GM19324 (cell line): Measurements from ENCODE around the gene SNTB2.
"Not testable (repeated sequence)": the region's sequence is repeated elsewhere in the genome, so short reads cannot be mapped to it uniquely, and the experiment has no call there.

Experiments used
- ATAC-seq: cut with Tn5 transposase; IDR thresholded peaks from one replicate; pipeline ENCODE4 v1.9.1; 2021; ENCODE audit warnings: mild to moderate bottlenecking, moderate library complexity; ENCODE audit not compliant: unreplicated experiment, low FRiP score

SNTB2 gene

DNA sequence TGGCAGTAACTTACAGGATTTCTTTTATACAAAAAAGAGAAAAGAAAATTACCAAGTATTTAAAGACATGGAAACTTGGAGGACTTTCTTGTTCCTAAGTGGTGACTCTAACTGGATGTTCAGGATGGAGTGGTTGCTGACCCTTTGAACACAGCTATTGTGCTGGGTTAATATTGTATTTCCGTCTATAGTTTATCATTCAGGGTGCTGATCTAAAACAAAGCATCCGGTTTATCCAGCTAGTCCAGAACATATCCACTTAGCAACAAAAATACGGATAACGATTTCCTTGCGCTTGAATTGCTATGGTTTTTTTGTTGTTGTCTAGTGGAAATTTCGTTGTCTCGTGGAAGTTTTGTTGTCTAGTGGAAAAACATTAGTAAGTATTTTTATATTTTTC is 38.2 kb downstream of the SNTB2 start:
- no peak for ATAC-seq

DNA sequence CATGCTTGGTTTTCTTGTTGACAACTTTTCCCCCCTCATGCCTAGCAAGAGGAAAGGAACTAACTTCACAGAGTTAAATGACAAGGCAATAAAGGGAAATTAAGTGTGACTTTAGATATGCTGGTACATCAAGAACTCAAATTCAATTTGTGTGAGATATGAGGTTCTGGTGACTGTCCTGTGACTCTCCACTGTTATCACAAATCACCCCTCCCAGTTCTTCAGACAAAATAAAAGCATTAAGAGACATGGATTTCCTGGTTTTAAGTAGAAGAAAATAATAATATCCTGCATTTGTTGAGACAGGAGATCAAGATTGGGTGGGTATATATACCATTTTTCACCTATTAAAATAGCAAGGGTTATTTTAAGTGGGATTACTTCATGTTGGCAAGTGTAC is 46.2 kb downstream of the SNTB2 start:
- ATAC-seq, result no peak

DNA sequence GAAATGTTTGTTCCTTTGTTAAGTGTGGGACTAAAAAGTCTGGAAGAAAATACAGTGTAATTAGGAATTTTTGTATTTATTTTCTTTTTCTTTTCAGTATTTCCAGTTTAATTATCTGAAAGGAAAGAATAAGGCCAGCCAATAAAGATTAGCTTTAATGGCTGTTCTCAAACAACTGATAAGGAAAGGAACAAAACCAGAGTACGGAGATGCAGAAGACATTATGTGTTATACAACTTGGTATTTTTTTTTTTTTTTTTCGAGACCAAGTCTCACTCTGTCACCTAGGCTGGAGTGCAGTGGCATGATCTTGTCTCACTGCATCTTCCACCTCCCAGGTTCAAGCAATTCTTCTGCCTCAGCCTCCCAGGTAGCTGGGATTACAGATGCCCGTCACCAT is 47.5 kb downstream of the SNTB2 start:
- ATAC-seq, result no peak

DNA sequence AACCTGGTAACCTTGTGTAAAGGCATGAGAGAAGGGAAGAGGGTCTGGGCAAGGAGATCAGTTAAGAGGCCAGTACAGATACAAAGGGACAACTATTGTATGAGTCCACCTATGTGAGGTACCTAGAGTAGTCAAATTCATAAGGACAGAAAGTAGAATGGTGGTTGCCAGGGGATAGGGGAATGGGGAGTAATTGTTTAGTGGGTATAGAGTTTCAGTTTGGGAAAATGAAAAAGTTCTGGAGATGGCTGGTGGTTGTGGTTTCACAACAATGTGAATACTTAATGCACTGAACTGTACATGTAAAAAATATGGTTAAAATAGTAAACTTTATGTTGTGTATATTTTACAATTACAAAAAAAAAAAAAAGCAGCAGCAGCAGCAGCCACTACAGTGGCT is 49.4 kb downstream of the SNTB2 start:
- ATAC-seq, result no peak

DNA sequence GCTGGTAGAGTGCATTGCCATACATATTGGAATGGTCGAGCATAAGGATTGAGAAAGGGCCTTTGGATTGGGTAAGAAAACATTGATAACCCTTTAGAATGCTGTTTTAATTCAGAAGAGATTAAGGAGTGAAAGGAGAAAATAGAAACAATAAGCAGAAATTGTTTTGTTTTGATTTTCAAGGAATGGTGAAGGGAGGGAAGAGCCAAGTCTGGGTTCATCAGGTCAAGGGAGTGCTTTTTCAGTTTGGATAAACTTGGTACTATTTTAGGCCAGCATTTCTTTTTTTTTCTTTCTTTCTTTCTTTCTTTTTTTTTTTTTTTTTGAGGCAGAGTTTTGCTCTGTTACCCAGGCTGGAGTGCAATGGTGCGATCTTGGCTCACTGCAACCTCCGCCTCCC is 50.3 kb downstream of the SNTB2 start:
- ATAC-seq, result no peak

DNA sequence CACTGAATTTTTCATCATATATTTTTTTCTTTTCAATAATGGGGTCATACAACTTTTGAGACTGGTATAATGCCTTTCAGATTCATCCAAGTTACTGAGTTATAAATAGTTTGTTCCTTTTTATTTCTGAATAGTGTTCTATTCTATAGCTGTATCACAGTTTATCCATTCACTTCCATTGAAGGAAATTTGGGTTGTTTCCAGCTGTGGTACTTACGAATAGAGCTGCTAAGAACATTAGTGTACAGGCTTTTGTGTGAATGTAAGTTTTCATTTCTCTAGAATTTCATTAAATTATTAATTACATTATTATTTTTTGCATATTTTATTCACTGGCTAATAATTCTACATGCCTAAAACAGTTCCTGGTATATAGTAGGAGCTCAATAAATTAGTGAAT is 52.9 kb downstream of the SNTB2 start:
- no peak for ATAC-seq

DNA sequence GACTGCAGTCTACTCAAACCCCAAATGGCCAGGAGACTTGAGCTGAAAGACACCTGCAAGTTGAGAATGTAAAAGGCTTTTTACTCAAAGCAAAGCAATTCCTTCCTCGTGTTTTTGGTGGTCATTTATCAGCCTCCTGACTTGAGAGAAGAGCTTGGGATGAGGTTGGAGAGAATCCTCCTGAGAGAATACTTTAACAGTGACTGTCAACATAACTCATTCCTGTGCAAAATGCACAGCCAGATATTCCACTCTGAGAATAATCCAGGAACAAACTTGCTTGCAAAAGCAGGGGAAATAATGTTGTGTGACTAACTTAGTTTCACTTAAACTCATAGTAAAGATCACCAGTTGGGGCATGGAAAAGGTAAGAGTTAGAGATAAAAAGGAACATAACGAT is 53.4 kb downstream of the SNTB2 start:
- no peak for ATAC-seq

DNA sequence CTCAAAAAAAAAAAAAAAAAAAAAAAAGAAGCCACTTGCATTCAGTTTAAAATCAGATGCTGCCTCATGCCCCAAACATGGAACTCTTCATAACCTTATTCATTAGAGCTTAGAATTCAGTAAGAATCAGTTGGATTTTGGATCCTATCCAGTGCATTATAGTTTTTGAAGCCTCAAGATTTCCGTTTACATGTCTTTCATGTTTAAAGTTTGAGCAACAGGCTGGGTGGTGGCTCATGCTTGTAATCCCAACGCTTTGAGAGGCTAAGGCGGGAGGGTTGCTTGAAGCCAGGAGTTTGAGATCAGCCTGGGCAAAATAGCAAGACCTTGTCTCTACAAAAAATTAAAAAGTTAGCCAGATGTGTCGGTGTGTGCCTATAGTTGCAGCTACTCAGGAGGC is 55.0 kb downstream of the SNTB2 start:
- ATAC-seq, result no peak

DNA sequence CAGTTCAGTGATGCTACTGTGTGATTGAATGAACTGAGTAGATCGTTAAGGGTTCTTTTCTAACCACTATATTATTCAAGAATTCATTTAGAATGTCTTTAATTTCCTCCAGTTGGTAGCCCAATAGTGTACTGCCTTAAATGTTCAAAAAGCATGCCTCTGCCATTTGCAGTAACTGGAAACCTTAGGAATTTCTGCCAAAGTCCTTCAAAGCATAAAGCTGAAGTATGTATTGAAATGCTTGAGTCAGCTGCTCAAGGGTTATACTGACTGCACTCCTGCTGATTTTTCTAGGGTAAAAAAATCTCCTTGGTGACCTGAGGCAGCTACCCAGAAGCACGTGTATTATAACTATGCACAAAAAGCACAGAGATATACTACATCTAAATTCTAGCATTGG is 56.5 kb downstream of the SNTB2 start:
- ATAC-seq, result no peak

DNA sequence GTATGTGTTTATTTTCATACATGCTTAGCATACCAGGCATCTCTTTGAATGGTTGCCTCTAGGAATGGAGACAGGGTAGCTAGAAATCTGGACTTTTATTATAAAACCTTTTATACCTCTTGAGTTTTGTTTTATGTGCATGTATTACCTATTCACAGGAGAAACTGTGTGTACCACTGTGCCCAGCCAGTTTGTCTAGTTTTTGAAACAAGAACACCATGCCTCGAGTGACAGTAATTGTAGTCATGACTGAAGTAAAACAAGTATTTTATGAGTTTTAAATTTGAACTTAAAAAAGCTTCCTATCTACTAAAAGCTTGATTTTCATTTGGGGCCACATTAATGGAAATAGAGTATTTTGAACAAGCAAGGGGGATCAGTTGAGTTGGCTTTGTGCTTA is 57.4 kb downstream of the SNTB2 start:
- no peak for ATAC-seq

DNA sequence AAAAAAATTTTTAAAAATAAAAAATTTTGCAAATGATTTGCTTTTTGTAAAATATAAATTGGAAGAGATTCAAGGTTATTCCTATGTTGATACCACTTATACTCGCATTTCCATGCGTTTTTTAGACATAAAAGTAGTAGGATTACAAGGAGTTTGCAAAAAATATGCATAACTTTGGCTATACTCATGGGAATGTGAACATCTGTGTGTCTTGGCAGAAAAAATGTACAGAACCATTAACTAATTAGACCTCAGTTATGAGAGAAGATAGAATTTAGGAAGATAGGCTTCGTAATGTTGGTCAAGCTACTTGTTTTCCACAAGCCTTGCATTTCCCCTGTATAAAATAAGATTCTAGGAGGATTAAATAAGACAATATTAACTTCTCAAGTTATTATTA is 63.1 kb downstream of the SNTB2 start:
- no peak for ATAC-seq

DNA sequence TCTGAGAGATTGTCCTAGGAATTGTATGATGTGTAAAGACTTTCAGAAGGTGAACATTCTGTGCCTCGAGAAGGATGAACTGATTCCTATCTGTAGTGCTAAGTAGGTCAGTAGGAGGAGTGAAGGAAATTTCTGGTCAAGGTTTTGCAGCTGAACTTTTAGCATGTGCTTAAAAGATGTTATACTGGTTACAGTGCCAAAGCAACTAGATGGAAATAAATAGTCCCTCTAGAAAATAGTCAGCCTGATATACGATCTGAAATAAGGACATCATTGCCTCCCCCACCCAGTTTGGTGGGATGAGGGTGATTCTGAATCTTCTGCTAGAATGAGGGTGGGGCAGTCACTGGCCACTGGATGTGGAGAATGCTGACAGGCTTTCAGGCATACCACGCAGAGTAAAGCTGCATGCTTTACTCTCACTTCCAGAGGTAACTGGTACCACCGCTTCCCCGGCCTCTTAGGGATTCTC is 66.9 kb downstream of the SNTB2 start:
- ATAC-seq, result no peak

DNA sequence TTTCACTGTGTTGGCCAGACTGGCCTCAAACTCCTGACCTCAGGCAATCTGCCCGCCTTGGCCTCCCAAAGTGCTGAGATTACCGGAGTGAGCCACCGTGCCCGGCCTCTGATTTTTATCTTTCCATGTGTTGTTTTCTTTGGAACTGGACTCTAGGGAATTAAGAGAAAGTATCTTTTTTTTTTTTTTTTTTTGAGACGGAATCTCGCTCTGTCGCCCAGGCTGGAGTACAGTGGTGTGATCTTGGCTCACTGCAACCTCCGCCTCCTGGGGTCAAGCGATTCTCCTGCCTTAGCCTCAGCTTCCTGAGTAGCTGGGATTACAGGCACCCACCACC is 72.4 kb downstream of the SNTB2 start:
- ATAC-seq, result not testable (repeated sequence)

DNA sequence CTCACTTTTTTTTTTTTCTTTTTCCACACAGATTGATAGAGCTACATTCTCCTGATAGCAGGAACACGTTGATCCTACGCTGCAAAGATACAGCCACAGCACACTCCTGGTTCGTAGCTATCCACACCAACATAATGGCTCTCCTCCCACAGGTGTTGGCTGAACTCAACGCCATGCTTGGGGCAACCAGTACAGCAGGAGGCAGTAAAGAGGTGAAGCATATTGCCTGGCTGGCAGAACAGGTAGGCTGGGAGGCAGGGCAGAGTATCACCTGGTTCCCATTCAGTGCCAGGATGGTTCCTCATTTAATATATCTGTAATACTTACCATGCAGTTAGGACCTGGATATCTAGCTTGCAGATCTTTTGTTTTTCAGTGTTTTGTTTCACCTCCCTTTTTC is 73.1 kb downstream of the SNTB2 start:
- ATAC-seq, result no peak

DNA sequence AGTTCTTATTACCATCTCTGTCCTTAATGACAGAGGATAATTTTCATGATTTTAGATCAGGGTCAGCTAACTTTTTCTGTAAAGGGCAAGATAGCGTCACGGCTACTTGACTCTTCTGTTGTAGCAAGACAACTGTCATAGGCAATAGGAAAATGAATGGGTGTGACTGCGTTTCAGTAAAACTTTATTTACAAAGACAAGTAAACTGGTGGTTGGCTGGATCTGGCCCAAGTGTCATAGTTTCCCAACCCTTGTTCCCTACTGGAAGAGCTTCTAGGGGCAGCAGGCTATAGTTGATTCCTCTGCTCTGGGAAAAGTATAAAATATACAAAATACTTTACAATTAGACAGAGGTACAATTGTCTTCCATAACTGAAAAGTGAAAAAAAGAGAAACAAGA is 73.5 kb downstream of the SNTB2 start:
- no peak for ATAC-seq

DNA sequence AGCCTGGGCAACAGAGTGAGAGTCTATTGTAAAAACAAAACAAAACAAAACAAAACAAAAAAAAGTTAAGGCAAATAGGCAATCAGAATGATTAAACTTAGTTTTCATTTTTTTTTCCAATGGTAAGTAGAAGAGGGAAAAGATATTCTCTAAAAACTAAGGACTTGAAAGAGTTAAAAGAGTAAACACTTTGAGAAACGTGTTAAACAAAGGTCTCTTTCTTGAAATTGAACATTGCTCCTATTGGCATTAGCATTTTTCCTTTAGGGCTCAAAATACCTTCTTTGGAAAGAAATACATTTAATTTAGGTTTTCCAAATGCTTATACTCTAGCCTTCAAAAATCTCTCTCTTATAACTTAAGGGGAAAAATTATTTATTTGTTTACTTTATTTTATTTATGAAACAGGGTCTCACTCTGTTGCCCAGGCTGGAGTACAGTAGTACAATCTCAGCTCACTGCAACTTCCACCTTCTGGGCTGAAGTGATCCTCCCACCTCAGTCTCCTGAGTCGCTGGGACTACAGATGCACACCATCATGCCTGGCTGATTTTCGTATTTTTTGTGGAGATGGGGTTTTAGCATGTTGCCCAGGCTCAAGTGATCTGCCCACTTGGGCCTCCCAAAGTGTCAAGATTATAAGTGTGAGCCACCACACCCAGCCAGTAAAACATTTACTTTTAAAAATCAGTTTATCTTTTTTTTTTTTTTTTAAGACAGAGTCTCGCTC is 79.5 kb downstream of the SNTB2 start:
- no peak for ATAC-seq

DNA sequence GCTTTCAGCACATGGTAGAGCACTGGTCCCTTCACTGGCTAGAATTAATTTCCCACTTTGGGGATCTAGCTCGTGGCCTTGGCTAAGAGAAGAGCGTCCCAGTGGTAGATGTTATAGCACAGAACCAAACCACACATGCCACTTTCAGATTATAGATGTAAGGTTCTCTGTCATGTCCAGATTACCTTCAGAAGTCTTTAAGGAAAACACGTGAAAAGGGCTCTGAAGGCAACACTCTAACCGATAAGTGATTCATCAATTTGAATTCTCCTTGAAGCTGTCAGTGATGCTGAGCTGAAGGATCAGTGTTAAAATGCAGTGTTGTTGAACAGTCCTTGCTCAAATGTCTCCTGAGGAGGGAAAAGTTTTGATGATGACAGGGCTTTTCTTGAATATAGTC is 80.7 kb downstream of the SNTB2 start:
- no peak for ATAC-seq

DNA sequence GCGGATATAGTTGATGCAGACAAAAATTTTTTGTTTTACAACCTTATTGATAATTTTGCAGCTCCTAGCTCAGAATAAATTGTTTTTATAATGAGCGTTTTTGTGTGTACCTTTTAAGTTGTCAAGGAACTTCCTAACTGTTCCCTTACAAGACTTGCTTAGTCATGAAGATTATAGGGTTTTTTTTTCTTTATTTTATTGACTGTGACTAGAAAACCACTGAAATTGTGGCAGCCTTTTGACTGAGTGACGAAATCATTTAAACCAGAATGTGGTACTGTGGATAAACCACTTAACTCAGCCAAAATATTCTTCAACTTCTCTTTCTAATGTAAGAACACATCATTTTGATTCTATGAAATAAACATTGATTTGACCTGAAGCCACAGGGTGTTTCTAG is 83.4 kb downstream of the SNTB2 start:
- ATAC-seq, result no peak

DNA sequence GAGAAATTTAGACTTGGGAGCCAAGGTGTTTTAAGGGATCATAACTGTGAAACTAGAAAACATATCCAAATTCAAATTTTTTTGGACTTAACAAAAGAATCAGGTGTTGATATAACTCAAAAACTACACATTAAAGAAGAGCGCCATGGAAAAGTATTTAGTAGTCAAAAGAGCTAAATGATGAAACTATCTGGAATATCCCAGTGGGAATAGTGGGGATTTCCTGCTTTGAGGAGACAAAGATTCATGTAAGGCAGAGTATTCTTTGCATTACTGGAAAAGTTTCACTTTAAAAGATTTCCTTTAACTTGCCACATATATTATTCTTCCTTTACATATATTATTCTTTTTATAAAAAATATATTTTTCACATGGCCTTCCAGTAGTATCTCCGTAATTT is 83.9 kb downstream of the SNTB2 start:
- no peak for ATAC-seq

DNA sequence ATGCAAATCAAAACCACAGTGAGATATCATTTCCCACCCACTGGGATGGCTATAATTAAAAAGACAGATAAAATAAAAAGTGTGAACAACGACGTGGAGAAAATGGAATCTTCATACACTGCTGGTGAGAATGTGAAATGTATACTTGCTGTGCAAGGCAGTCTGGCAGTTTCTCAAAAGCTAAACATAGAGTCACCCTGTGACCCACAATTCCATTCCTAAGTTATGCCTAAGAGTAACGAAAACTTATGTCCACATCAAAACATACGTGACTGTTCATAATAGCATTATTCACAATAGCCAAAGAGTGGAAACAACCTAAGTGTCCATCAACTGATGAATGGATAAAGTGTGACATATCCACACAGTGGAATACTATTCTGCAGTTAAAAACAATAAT is 86.0 kb downstream of the SNTB2 start:
- ATAC-seq, result no peak

DNA sequence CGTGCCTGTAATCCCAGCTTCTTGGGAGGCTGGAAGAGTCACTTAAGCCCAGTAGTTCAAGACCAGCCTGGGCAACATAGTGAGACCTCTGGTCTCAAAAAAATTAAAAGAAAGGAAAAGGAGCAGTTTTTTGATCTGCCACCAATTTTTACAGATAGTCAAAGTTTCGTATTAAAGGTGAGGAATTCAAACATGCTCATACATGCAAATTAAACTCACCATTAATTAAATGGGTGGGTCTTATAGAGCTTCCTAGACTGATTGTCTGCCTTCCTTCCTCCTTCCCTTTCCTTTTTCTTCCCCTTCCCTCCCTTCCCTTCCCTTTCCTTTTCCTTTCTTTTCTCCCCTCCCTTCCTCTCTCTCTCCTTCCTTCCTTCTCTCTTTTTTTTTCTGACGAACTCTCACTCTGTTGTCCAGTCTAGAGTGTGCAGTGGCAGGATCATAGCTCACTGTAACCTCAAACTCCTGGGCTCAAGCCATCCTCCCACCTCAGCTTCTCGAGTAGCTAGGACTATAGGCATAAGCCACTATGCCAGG is 87.8 kb downstream of the SNTB2 start:
- ATAC-seq, result no peak

DNA sequence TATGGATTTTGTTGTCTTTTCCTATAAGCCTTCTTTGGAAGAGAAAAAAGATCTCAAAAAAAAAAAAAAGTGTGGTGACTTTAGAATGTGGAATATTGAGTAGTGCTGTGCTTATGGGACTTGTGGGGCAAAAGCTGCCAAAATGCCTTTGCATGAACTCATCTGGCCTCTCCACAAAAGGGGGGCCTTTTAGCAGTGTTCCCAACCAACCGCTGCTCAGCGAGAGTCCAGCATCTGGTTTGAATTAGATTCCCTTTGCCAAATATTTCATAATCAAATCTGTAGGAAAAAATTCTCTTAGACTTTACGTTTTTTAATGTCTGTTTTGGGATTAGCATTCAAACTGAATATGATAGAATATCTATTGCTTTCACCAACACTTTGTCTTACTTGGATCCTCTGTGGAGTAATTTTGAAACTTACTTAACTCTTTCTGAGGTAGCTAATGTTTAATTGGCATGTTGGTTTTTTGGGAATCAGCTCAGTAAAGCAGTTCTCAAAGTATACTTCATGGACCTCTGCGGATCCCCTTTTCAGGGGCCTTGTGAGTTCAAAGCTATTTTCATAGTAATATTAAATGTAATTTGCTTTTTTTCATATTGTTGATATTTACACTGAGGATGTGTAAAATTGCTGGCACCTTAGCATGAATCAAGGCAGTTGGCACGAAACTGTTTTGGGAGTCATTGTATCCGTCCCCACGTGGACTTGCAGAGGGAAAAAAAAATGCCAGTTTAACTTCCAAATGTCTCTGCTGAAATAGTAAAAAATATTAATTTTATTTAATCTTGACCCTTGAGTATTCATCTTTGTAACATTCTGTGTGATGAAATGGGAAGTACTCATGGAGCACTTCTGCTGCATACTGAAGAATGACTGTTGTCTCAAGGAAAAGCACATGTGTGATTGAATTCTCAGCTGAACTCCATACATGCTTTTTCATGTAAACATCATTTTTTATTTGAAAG is 89.5 kb downstream of the SNTB2 start:
- no peak for ATAC-seq
